Measurements from ENCODE around the gene RAB3D.
"Not testable (repeated sequence)": the region's sequence is repeated elsewhere in the genome, so short reads cannot be mapped to it uniquely, and the experiment has no call there.

Gene RAB3D

GRCh38 chr19:11338121-11338520, 1.3 kb downstream of the RAB3D start:
- no peak for DNase-seq

DNA sequence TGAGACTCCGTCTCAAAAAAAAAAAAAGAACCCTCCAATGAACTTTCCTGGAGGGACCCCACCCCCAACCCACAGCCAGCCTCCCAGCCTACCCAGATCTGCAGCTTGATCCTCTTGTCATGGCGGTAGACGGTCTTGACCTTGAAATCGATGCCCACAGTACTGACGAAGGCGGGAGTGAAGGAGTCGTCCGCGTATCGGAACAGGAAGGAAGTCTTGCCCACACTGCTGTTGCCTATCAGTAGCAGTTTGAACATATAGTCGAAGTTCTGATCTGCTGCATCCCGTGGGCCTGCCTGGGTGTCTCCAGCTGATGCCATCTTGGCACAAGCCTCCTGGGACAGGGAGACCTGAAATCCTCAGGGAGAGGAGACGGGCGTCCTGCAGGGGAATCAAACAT, 2.4 kb downstream of the RAB3D start:
- DNase-seq: no peak

- DNase-seq: no peak
These were observed 3.9 kb downstream of the RAB3D start for GRCh38 chr19:11335449-11336146.

DNA sequence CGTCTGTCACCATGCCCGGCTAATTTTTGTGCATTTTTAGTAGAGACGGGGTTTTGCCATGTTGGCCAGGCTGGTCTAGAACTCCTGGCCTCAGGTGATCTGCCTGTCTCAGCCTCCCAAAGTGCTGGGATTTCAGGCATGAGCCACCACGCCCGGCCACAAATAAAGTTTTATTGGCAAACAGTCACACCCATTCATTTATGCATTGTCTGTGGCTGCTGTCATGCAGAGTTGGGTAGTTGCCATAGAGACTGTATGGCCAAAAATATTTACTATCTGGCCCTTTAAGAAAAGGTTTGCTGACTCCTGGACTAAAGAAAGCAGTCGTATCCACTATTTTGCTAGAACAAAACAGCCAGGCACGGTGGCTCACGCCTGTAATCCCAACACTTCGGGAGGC, 5.6 kb downstream of the RAB3D start:
- not testable (repeated sequence) for DNase-seq

GRCh38 chr19:11332822-11333221, 6.6 kb downstream of the RAB3D start:
- DNase-seq: no peak

- DNase-seq: no peak
These were observed 8.0 kb downstream of the RAB3D start for GRCh38 chr19:11331502-11331901.

GRCh38 chr19:11330127-11330526, 9.3 kb downstream of the RAB3D start:
- no peak for DNase-seq

GRCh38 chr19:11325544-11325943, 13.9 kb downstream of the RAB3D start:
- DNase-seq: no peak

- DNase-seq: no peak
These were observed 14.6 kb downstream of the RAB3D start for GRCh38 chr19:11324748-11325389.

- DNase-seq: no peak
These were observed 15.3 kb downstream of the RAB3D start for GRCh38 chr19:11324079-11324661.

DNA sequence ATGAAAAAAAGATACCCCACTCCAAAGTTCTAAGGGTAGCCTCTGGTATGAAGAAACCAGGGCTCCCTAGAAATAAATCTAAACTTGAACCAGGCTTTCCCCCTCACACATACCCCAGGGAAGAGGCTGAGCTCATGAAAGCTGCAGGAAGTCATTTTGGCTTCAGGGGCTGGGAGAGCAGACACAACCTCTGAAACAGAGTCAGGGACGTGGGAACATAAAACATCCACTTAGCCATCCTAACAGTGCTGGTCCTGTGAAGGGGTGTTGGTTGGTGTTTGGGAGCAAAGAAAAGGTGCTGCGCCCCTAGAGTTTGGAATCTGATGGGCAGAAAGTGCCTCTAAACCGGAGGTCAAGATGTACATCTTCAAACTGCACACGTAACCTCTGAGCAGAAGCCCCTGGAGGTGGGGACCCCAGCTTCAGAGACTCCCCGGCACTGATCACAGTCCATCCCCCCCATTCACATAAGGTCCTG, 15.8 kb downstream of the RAB3D start:
- DNase-seq: no peak

DNA sequence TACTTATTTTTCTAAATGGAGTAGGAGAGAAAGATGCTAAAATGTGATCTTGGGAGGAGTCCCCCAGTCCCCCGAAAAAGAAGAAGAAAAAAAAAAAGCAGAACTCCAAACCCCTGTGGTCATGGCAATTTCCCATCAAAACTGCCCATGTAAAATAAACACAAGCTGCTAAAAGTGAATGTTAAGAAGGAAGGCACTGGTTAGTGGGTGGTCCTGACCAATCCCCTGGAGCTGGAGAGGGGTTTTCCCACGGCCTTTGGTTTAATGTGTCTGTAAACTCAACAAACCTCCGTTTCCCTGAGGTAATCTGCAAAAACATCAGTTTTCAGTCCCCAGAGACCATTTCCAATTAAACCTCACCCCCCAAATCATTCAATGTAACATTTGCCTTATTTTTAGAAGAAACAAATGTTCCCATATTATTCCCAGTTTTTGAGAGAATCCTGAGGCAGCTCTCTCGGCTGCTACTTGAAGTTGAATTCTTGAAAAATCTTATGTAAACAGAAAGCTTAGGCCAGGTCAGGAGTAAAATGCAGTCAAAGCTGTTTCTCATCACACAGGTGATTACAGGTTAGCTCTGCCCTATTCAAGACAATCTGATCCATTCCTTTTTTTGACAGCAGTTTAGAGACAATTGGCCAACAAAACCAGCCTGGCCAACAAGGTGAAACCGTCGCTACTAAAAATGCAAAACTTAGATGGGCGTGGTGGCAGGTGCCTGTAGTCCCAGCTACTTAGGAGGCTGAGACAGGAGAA, 17.0 kb downstream of the RAB3D start:
- DNase-seq: no peak

- no peak for DNase-seq
These were observed 18.0 kb downstream of the RAB3D start for GRCh38 chr19:11321191-11322126.

DNA sequence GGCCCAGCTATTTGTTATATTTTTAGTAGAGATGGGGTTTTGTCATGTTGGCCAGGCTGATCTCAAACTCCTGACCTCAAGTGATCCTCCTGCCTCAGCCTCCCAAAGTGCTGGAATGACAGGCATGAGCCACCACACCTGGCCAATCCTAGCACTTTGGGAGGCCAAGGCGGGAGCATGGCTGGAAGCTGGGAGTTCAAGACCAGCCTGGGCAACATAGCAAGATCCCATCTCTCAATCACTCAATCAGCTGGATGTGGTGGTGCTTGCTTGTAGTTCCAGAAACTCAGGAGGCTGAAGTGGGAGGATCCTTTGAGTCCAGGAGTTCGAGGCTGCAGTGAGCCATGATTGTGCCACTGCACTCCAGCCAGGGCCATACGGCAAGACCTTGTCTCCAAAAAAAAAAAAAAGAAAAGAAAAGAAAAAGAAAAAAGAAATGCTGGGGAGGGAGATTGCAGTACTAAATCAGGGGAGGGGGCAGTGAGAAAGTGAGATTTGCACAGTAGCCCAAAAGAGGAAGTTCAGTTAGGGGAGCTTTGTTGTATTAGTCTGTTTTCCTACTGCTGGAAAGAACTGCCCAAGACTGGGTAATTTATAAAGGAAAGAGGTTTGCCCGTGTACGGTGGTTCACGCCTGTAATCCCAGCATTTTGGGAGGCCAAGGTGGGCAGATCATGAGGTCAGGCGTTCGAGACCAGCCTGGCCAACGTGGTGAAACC, 19.0 kb downstream of the RAB3D start:
- DNase-seq: not testable (repeated sequence)

- DNase-seq: no peak
These were observed 33.1 kb downstream of the RAB3D start for GRCh38 chr19:11306337-11306736.

GRCh38 chr19:11304936-11305335, 34.5 kb downstream of the RAB3D start:
- DNase-seq: no peak

DNA sequence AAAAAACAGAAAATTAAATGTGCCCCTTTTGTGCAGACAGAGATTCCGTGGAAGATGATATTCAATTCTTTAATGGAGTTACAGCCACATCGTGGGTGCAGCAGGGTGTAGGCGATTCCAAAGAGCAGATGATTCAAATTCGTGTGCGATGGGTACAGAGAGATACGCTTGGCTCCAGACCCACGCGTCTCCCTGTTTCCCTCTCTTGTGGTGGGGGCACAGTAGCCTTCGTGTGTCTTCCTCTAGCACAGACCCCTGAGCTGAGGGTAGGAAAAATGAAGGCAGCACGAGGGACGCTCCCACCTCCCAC, 38.7 kb downstream of the RAB3D start:
- DNase-seq: no peak

- DNase-seq: no peak
These were observed 39.3 kb downstream of the RAB3D start for GRCh38 chr19:11299946-11300810.

- DNase-seq: no peak
These were observed 43.2 kb downstream of the RAB3D start for GRCh38 chr19:11296264-11296663.

DNA sequence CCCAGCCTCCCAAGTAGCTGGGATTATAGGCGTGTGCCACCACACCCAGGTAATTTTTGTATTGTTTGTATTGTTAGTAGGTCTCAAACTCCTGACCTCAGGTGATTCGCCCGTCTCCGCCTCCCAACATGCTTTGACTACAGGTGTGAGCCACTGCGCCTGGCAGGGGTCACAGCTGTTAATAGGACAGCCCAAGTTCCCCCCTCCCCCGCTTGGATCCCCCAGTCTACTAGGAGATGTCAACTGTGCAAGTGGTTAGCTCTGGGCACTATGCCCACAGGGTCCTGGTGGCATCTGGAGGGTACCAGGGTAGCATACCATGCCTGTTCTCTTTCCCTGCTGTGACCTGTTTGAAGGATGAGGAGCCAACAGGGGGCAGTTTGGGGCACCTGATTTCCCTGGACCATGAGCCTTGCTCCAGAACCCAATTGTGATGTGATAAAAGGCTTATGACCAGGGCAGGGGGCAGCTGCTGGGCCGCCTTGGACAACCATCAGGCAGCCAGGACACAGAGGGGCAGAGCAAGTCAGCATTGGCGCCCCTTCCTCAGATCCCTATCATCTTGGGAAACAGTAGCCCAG, 43.7 kb downstream of the RAB3D start, which contains the start of gene TSPAN16:
Gene TSPAN16 (plus strand): TSS at position 496 of the 581 bp plus-strand sequence. CDS start 138 bp downstream, outside the sequence.
- DNase-seq: no peak

Data from effector CD4-positive, alpha-beta T cell (primary cell).